GM18517 (cell line): ENCODE data around the gene MRPL9.

Experiments used
- ATAC-seq: cut with Tn5 transposase; IDR thresholded peaks from one replicate; pipeline ENCODE4 v1.9.1; 2021; ENCODE audit warnings: mild to moderate bottlenecking, moderate library complexity; ENCODE audit not compliant: unreplicated experiment

Gene MRPL9

DNA sequence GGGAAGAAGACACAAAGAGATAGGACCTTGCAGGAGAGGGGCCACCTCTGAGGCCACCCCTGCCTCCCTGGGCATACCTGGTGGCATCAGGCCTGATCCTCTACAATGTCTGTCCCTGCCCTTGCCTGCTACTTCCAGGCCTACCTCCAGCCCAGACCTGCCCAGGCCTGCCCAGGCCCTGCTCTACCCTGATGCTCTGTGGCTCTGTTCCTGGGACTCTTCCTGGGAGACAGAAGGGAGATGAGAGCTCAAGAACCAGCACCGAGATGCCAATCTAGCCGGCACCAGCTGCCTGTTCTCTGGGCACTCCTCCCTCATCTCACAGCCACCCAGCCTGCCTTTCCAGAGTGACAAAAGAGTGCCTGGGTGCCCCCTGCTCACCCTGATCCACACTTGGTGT lies 49.4 kb downstream of the MRPL9 start:
- no peak for ATAC-seq

- no peak for ATAC-seq
Measured at GRCh38 chr1:151713044-151713443, 50.3 kb downstream of the MRPL9 start.

DNA sequence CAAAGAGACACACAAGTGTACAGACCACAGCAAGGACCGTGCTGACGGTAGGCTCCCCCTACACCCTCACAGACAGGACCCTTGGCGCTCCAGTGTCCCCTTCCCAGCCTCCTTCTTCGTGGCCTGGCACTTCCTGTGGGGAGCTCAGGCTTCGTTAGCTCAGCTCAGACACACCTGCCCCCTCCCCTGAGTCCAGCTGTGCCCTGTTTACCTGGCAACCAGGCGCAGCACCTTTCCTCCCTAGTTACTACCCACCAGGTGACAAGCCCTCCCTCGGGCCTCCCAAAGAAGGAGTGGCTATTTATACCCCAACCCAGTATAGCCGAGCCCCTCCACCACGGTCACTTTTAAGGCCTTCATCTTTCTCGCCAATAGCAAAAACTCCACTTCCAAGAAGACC lies 51.3 kb downstream of the MRPL9 start:
- no peak for ATAC-seq

DNA sequence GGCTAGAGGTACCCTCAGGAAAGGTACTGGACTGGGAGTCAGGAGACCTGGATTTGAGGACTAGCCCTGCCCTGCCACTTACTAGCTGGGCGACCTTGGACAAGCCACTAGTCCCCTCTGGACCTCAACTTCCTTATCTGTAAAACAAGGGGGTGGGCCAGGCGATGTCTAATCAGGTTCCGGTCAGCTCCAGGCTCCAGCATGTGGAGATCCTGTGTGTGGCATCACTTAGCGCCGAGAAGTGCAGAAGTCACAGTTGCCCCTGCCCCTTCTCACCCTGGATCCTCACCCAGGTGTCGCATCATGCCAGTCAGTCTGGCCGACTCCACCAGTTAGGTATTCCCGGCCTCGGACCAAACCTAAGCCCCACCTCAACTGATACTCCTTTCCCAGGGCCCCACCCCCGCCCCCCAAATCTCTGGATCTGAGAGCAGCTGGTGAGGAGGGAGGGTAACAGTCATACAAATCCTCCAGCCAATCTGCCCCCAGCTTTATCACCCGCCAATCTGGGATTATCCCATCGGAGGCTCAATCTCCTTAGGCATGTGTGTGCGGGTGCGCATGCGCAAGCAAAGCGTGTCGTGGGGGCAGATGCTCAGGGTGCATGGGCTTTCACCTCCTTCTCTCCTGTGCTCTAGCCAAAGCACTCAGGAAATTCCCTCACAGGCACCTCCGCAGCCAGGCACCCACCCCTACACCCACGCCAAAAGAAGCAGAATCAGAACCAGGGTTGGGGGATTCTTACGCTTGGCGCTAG lies 52.1 kb downstream of the MRPL9 start:
- ATAC-seq: no peak

- ATAC-seq: no peak
Measured at GRCh38 chr1:151710187-151710840, 53.0 kb downstream of the MRPL9 start.
